Muscle of leg (tissue), 11 donors: ENCODE data around the gene MAGI2. TPM values are rescaled to one million over a fixed set of nuclear protein-coding genes. Genes with fewer than 3 reads are reported as not detected.

Experiments used
- DNase-seq: peaks from one replicate; pipeline ENCODE4 v3.0.0; 2013
- H3K27ac ChIP-seq: one replicate; pipeline ENCODE4 v1.5.1; 2013; ENCODE audit warnings: mild to moderate bottlenecking, low read length, control low read depth
- H3K27me3 ChIP-seq: one replicate; pipeline ENCODE4 v1.6.1; 2013; ENCODE audit warnings: low read length; ENCODE audit not compliant: control insufficient read depth, insufficient read depth
- H3K36me3 ChIP-seq: one replicate; pipeline ENCODE4 v1.6.1; 2013; ENCODE audit warnings: low read length; ENCODE audit not compliant: control insufficient read depth, insufficient read depth
- H3K4me1 ChIP-seq: one replicate; pipeline ENCODE4 v1.6.1; 2013; ENCODE audit warnings: low read length; ENCODE audit not compliant: control insufficient read depth, insufficient read depth
- H3K4me3 ChIP-seq: one replicate; pipeline ENCODE4 v1.5.1; 2013; ENCODE audit warnings: low read length, control low read depth
- H3K9me3 ChIP-seq: replicated peaks from 2 replicates; pipeline ENCODE4 v1.6.1; 2013; ENCODE audit warnings: low read depth, low read length; ENCODE audit not compliant: control insufficient read depth
- WGBS: methylation state at CpG from one replicate; pipeline ENCODE4 v1.1.5; 2013; ENCODE audit warnings: missing lambda C conversion rate; ENCODE audit not compliant: insufficient coverage; 5-methylcytosine and 5-hydroxymethylcytosine counted together
- polyA plus RNA-seq, 8 donors: library from polyadenylated mRNA; unstranded; fragments of 120-200 nt; gene quantifications; one replicate each; pipeline versions ENCODE4 v1.2.1 to v1.2.3, GENCODE V29; 2013; ENCODE audit warnings: inconsistent platforms in 1 of 8, low replicate concordance in 1 of 8; ENCODE audit not compliant: insufficient read length in 8 of 8, insufficient read depth in 1 of 8
- total RNA-seq: library from RNA; stranded (reverse); fragments of 120-200 nt; gene quantifications from one replicate; pipeline ENCODE4 v1.2.4, GENCODE V29; 2013

MAGI2 gene
- total and polyA plus RNA-seq, 9 donors, result 3.5 to 6.3 (median 5.2) TPM

GRCh38 chr7:79320741-79321473 lies 132.6 kb downstream of the MAGI2 start:
- Histone ChIP-seq H3K27me3 (no peaks in the 10 kb centered on the region), H3K27ac (no peak overlapping the region), H3K4me3 (no peak overlapping the region), H3K4me1 (no peaks in the 10 kb centered on the region), H3K36me3 (no peaks in the 10 kb centered on the region), H3K9me3 (no peaks in the 10 kb centered on the region)
- WGBS, result no CpG with 5 or more reads among the region's 2 CpGs
- no peak for DNase-seq

DNA sequence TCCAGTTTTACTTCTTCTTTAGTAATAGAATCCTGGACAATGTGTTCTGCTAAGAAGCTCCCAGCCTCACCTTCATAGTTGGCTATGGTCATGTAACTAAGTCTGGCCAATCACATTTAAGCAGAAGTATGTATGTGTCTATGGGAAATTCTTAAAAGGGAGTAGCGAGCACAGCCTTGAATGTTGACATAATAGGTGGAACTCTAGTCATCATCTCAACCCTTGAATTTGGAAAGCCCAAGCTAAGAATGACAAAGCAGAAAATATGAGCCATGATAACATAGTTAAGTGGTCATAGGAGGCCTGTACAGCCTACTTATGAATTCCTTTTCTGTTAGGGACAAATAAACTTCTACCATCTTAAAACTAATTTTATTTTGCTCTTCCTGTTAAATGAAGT lies 134.1 kb downstream of the MAGI2 start:
- no peaks in the 10 kb centered on the region for H3K4me1 ChIP-seq
- no peaks in the 10 kb centered on the region for H3K9me3 ChIP-seq
- no peak overlapping the region for H3K4me3 ChIP-seq
- no peak overlapping the region for H3K27ac ChIP-seq
- no peak for DNase-seq
- H3K27me3 ChIP-seq, result no peaks in the 10 kb centered on the region
- no CpG with 5 or more reads among the region's 1 CpG for WGBS
- no peaks in the 10 kb centered on the region for H3K36me3 ChIP-seq

DNA sequence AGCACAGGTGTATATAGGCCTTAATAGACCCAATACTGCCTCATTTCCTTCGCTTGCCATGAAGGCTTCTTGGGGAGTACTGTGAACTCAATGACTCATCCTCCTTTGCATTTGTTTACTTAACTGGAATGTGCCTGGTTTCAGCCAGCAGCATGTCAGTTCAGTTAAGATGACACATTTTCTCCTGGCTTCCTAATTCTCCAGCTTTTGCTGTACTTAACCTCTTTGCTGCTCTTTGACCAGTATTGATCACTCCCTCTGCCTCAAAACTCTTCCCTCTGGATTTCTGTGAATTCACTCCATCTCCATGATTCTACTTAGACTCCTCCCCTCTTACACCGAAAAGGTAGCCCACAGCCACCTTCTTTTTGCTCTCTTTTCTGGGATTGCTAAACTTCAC lies 135.7 kb downstream of the MAGI2 start:
- Histone ChIP-seq H3K4me3 (no peak overlapping the region), H3K36me3 (no peaks in the 10 kb centered on the region), H3K27me3 (no peaks in the 10 kb centered on the region), H3K9me3 (no peaks in the 10 kb centered on the region), H3K27ac (no peak overlapping the region), H3K4me1 (no peaks in the 10 kb centered on the region)
- DNase-seq, result peak; percentile 65
- WGBS, result 37% methylated on average over 2 of the region's 2 CpGs

- no peak overlapping the region for H3K4me3 ChIP-seq
These were observed 141.4 kb downstream of the MAGI2 start for GRCh38 chr7:79312022-79312421.

DNA sequence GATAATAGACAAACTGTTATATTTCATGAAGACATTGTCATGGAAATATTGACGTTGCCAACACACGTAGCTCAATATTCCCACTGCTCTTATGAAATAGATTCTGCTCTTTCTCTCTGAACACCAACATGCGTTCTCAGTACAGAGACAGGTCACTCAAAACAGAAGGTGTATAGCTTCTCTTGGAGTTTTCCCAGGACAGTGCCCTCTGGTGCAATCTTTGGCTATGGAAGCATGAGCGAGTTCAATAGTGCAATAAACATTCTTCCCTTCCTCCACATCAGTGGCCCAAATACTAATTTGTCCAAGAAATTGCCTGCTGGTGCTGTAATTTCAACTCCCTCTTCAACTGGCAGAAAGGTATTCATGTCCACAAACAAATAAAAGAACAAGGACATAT lies 145.3 kb downstream of the MAGI2 start:
- DNase-seq, result peak; percentile 27
- Histone ChIP-seq H3K9me3 (no peaks in the 10 kb centered on the region), H3K27me3 (no peaks in the 10 kb centered on the region), H3K27ac (no peak overlapping the region), H3K4me3 (no peak overlapping the region), H3K4me1 (no peaks in the 10 kb centered on the region), H3K36me3 (no peaks in the 10 kb centered on the region)
- 50% methylated on average over 1 of the region's 4 CpGs for WGBS

More at GRCh38 chr7:79312022-79312421, 141.4 kb downstream of the MAGI2 start:
- Histone ChIP-seq H3K9me3 (no peaks in the 10 kb centered on the region), H3K36me3 (no peaks in the 10 kb centered on the region), H3K4me1 (no peaks in the 10 kb centered on the region), H3K27ac (no peak overlapping the region), H3K27me3 (no peaks in the 10 kb centered on the region)
- 81% methylated on average over 3 of the region's 3 CpGs for WGBS
- no peak for DNase-seq

DNA sequence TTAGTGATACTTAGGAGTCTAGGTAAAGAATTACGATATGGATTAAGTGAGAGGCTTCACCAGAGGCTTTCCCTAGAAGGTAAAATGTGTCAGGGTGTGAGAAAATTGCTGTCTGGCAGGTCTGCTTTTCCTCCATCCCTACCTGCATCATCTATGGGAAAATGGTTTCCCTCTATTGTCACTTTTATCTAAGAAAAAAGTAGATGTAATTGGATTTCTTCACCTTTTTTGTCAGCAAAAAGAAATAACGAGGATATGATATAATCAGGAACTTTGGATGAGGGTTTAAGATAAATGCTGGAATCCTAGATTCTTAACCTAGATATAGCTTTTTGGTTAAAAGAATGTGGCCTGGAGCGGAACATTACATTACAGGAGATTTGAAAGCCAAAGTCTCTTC lies 146.1 kb downstream of the MAGI2 start:
- Histone ChIP-seq H3K36me3 (no peaks in the 10 kb centered on the region), H3K27ac (no peak overlapping the region), H3K4me1 (no peaks in the 10 kb centered on the region), H3K27me3 (no peaks in the 10 kb centered on the region), H3K9me3 (no peaks in the 10 kb centered on the region), H3K4me3 (no peak overlapping the region)
- no CpG with 5 or more reads among the region's 3 CpGs for WGBS
- no peak for DNase-seq

DNA sequence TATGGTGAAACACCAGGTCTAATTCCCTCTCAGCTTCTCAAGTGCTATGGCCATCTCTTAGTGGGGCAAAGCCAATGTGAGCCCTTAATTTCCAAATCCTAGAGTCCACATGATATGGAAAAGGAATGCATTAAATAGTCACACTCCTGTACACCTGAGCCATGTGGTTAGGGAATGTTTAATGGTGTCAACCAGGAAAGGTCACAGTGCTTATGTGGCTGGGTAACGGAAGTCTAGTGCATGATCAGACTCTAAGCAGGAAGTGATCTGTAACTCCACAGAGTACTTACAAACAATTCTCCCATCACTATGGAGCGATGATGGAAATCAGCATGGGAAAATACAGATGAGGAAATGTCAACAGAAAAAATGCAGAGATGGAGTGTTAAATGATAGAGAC lies 148.8 kb downstream of the MAGI2 start:
- H3K4me3 ChIP-seq, result no peak overlapping the region
- DNase-seq, result no peak

GRCh38 chr7:79302293-79302692 lies 151.2 kb downstream of the MAGI2 start:
- DNase-seq, result no peak
- no peaks in the 10 kb centered on the region for H3K4me1 ChIP-seq
- H3K27me3 ChIP-seq, result no peaks in the 10 kb centered on the region
- H3K4me3 ChIP-seq, result no peak overlapping the region
- no peak overlapping the region for H3K27ac ChIP-seq
- no peaks in the 10 kb centered on the region for H3K36me3 ChIP-seq
- no peaks in the 10 kb centered on the region for H3K9me3 ChIP-seq
- no CpG with 5 or more reads among the region's 1 CpG for WGBS

More for the DNA sequence above, 148.8 kb downstream of the MAGI2 start:
- Histone ChIP-seq H3K9me3 (no peaks in the 10 kb centered on the region), H3K27ac (no peak overlapping the region), H3K27me3 (no peaks in the 10 kb centered on the region), H3K36me3 (no peaks in the 10 kb centered on the region), H3K4me1 (no peaks in the 10 kb centered on the region)
- WGBS, result no CpG with 5 or more reads among the region's 2 CpGs

GRCh38 chr7:79301419-79301818 lies 152.0 kb downstream of the MAGI2 start:
- DNase-seq, result no peak
- H3K27me3 ChIP-seq, result no peaks in the 10 kb centered on the region
- no peaks in the 10 kb centered on the region for H3K4me1 ChIP-seq
- no peaks in the 10 kb centered on the region for H3K9me3 ChIP-seq
- no peak overlapping the region for H3K27ac ChIP-seq
- no peaks in the 10 kb centered on the region for H3K36me3 ChIP-seq
- no peak overlapping the region for H3K4me3 ChIP-seq

DNA sequence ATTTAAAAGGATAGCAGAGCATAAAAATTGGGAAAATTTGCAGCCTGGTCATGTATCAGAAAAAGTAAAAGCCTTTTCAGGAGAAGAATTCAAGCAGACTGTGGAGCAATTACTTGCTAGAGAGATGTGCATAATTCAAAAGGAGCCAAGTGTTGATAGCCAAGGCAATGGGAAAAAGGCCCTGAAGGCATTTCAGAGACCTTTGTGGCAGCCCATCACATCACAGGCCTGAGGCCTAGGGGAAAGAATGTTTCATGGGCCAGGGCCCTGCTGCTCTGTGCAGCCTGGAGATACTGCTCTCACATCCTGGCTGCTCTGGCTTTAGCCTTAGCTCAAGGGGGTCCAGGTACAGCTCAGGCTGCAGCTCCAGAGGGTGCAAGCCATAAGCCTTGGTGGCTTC lies 152.9 kb downstream of the MAGI2 start:
- H3K36me3 ChIP-seq, result no peaks in the 10 kb centered on the region
- H3K9me3 ChIP-seq, result no peaks in the 10 kb centered on the region
- DNase-seq, result no peak
- no peaks in the 10 kb centered on the region for H3K27me3 ChIP-seq
- H3K27ac ChIP-seq, result no peak overlapping the region
- no peaks in the 10 kb centered on the region for H3K4me1 ChIP-seq
- H3K4me3 ChIP-seq, result no peak overlapping the region
